NCI-H1436 treated with DMSO at 0.1 percent for 48 hours (cell line): ENCODE measurements around the gene ACACA.

Source experiments
- DNase-seq: peaks from one replicate; lab custom pipeline; 2025; lab: John Stamatoyannopoulos, UW

ACACA gene

GRCh38 chr17:37131669-37132611 is 274.7 kb downstream of the ACACA start:
- DNase-seq, result no peak

GRCh38 chr17:37130984-37131446 is 275.6 kb downstream of the ACACA start:
- no peak for DNase-seq

GRCh38 chr17:37124821-37125173 is 281.8 kb downstream of the ACACA start:
- no peak for DNase-seq

GRCh38 chr17:37123941-37124820 is 282.5 kb downstream of the ACACA start:
- DNase-seq, result no peak

GRCh38 chr17:37123386-37123785 is 283.2 kb downstream of the ACACA start:
- DNase-seq, result no peak

GRCh38 chr17:37121616-37122015 is 285.0 kb downstream of the ACACA start:
- DNase-seq, result no peak

- DNase-seq, result no peak
Measured at GRCh38 chr17:37118366-37119137, 288.1 kb downstream of the ACACA start.

GRCh38 chr17:37117373-37118142 is 289.1 kb downstream of the ACACA start:
- DNase-seq, result peak; percentile 63

- DNase-seq, result peak; percentile 66
Measured at GRCh38 chr17:37116671-37117185, 289.9 kb downstream of the ACACA start.

- no peak for DNase-seq
Measured at GRCh38 chr17:37111329-37111728, 295.3 kb downstream of the ACACA start.

GRCh38 chr17:37110746-37111145 is 295.9 kb downstream of the ACACA start:
- no peak for DNase-seq

- no peak for DNase-seq
Measured at GRCh38 chr17:37109731-37110710, 296.6 kb downstream of the ACACA start.

- DNase-seq, result no peak
Measured at GRCh38 chr17:37109106-37109505, 297.5 kb downstream of the ACACA start.

GRCh38 chr17:37107406-37108083 is 299.1 kb downstream of the ACACA start:
- DNase-seq, result no peak

GRCh38 chr17:37106049-37106448 is 300.6 kb downstream of the ACACA start:
- DNase-seq, result no peak

GRCh38 chr17:37103231-37103630 is 303.4 kb downstream of the ACACA start:
- no peak for DNase-seq

- no peak for DNase-seq
Measured at GRCh38 chr17:37101306-37101705, 305.3 kb downstream of the ACACA start.

- DNase-seq, result no peak
Measured at GRCh38 chr17:37100231-37100630, 306.4 kb downstream of the ACACA start.
